Measurements from ENCODE around the gene MRPL1.

The MRPL1 gene

DNA sequence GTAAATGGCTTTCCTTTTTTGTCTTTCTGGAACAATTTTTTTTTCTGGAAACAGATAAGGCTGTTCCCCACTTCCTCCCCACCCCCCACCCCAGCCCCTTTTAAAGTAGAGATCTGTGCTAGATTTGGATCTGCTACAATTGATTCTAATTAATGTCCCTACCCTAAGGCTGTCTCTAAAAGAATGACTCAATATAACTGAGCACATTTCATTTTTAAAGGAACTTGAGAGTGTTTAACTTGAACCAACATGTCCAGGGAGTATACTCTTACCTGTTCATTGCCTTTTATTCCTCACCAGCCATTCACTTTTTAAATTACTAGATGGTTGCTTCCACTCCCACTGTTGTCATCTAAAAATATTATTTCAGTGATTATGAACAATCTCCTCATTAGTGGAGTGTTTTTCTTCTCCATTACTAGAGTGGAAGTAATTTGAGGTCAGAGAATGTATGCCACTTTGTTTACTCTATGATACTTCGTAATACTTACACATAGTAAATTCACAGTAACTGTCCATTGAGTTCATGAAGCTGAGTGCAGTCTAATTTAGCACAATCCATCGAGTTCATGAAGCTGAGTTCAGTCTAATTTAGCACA is 29.4 kb upstream of the MRPL1 start:
- TF ChIP-seq, protein P1, sequence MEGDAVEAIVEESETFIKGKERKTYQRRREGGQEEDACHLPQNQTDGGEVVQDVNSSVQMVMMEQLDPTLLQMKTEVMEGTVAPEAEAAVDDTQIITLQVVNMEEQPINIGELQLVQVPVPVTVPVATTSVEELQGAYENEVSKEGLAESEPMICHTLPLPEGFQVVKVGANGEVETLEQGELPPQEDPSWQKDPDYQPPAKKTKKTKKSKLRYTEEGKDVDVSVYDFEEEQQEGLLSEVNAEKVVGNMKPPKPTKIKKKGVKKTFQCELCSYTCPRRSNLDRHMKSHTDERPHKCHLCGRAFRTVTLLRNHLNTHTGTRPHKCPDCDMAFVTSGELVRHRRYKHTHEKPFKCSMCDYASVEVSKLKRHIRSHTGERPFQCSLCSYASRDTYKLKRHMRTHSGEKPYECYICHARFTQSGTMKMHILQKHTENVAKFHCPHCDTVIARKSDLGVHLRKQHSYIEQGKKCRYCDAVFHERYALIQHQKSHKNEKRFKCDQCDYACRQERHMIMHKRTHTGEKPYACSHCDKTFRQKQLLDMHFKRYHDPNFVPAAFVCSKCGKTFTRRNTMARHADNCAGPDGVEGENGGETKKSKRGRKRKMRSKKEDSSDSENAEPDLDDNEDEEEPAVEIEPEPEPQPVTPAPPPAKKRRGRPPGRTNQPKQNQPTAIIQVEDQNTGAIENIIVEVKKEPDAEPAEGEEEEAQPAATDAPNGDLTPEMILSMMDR (conservative IDR thresholded peaks at IDR 0.05; ENCODE audit: low read depth, low read length), result no peak
- no peak for DNase-seq (ENCODE audit: low read depth)
- H3K4me3 ChIP-seq (ENCODE audit: low read depth, low read length), result no peak overlapping the region

DNA sequence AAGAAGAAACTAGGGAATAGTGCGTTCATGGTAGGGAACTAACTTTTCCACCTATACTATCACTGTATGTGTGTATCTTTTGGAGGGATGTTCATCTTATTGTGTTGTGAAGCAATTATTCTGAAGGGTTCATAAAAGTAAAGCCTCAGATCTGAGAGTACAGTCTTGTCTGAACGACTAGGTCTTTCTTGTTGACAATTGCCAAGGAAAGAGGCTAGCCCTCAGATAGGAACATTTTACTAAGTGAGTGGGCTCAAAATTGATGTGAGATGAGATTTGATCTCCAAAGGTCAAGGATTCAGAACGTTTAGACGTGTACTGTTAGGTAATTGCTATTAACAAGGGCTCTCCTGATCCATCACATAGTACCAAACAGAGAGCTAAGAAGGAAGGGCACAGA is 28.2 kb upstream of the MRPL1 start:
- TF ChIP-seq, protein P1 (conservative IDR thresholded peaks at IDR 0.05; ENCODE audit: low read depth, low read length), result no peak
- no peak for DNase-seq (ENCODE audit: low read depth)
- no peak overlapping the region for H3K4me3 ChIP-seq (ENCODE audit: low read depth, low read length)

DNA sequence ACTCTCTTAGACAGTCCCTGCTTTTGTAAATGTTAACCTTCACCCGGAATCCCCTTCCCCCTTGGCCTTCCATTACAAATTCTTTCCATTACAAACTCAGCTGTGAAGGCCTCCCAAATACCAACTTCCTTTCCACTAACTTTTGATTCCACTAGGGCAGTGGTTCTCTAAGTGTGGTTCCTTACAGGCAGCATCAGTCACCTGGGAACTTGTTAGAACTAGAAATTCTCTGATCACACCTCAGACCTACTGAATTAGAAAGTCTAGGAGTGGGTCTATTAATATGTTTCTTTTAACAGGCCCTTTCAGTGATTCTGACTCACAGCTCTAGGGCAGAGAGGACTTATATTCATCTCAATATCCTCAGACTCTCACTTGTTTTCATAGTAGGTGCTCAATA is 19.0 kb upstream of the MRPL1 start:
- TF ChIP-seq, protein P1 (conservative IDR thresholded peaks at IDR 0.05; ENCODE audit: low read depth, low read length), result no peak
- DNase-seq (ENCODE audit: low read depth), result no peak
- no peak overlapping the region for H3K4me3 ChIP-seq (ENCODE audit: low read depth, low read length)

DNA sequence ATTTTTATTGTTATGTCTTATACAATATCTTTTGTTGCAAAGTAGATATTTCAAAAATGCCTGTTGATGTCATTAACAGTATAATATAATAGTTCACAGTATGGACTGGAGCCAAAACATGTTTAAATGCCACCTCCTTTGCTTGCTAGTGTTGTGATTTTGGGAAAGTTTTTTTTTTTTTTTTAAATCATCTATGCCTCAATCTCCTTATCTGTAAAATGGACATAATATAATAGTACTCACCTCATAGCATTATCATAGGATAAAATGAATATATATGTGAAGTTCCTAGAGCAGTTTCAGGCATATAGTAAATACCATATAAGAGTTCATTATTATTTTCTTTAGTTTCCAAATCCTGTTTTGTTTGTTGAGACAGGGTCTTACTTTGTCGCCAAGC is 18.3 kb upstream of the MRPL1 start:
- TF ChIP-seq, protein P1 (conservative IDR thresholded peaks at IDR 0.05; ENCODE audit: low read depth, low read length), result no peak

DNA sequence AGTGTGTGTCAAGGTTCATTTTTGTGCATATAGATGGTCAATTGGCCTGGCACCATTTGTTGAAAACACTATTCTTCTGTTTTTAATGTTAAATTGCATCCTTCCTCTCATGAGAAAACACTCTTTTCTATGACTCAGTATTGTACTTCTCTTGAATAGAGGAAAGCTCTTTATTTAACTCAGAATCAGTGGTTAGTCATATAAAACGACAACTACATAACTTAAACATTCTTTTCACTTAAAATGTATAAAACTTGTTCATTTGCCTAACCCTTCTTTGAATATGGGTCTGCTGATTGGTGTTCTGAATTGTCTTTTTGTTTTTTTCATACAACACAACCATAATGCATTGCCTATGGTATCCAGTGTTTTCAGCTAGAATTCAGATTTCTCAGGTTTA is 17.2 kb upstream of the MRPL1 start:
- DNase-seq (ENCODE audit: low read depth), result no peak
- TF ChIP-seq, protein P1 (conservative IDR thresholded peaks at IDR 0.05; ENCODE audit: low read depth, low read length), result no peak
- H3K4me3 ChIP-seq (ENCODE audit: low read depth, low read length), result no peak overlapping the region

More for the DNA sequence above, 18.3 kb upstream of the MRPL1 start:
- no peak overlapping the region for H3K4me3 ChIP-seq (ENCODE audit: low read depth, low read length)
- no peak for DNase-seq (ENCODE audit: low read depth)

DNA sequence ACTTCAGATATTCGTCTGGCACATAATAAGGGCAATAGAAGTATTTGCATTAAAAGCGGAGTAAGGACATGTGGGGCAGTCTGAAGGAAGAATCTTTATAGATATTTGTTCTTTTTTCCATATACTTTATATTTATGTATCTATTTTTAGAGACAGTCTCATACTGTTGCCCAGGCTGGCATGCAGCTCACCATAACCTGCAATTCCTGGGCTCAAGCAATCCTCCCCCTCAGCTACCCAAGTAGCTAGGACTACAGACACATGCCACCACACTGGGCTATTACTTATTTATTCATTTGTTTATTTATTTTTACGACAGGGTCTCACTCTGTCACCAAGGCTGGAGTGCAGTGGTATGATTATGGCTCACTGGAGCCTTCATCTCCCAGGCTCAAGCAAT is 16.7 kb upstream of the MRPL1 start:
- TF ChIP-seq, protein P1 (conservative IDR thresholded peaks at IDR 0.05; ENCODE audit: low read depth, low read length), result no peak
- no peak for DNase-seq (ENCODE audit: low read depth)
- no peak overlapping the region for H3K4me3 ChIP-seq (ENCODE audit: low read depth, low read length)

DNA sequence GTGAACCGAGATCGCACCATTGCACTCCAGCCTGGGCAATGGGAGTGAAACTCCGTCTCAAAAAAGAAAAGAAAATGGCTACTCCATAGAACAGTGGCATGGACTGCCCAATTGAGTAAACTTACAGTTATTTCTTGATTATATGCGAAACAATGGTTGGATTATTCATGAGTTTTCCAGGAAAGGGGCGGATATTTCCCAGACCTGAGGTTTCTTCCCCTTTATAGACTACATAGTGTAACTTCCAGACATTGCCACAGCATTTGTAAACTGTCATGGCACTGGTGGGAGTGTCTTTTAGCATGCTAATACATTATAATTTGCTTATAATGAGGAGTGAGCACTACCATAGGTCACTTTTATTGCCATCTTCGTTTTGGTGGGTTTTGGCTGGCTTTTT is 14.1 kb upstream of the MRPL1 start:
- H3K4me3 ChIP-seq (ENCODE audit: low read depth, low read length), result no peak overlapping the region
- DNase-seq (ENCODE audit: low read depth), result no peak
- TF ChIP-seq, protein P1 (conservative IDR thresholded peaks at IDR 0.05; ENCODE audit: low read depth, low read length), result no peak

Data from choroid plexus epithelial cell (primary cell).